ENCODE data around the gene C9orf57.
"Not testable (repeated sequence)": the region's sequence is repeated elsewhere in the genome, so short reads cannot be mapped to it uniquely, and the experiment has no call there.

C9orf57 gene

DNA sequence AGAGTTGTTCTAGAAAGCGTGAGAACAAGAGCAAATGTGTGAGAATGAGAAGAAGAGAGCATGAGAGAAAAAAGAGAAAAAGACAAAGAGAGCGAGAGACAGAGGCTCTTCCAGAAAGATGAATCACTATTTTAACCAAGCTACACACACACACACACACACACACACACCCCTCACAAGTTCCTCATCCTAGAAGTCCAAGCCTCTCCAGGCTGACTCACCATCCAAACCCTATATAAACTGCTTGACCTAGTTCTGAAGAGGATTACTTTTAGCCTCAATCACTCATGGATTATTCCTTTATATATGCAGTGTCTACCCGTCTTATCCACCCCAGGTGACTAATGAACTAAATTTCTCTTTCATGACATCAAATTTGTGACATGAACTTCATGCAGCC is 37.6 kb downstream of the C9orf57 start:
- DNase-seq: no peak

DNA sequence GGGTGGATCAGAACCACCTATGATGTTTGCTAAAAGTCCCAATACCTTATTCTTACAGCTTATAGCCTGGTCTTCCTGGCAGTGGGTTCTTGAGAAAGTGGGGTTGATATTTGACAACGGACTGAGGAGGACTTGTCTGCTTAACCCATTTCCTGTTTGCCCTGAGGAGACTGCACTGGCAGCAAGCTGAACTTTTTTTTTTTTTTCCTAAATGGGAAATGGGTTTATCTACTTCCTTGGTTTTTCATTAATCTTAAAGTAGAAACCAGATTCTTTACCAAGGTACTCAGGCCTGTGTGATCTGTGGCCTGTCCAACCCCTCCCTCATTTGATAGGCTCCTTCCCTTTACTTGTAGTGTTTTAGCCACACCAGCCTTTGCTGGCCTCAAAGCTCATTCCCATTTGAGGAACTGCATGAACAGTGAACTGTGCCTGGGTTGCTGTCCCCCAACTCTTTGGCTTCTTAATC is 47.1 kb downstream of the C9orf57 start:
- DNase-seq: no peak

DNA sequence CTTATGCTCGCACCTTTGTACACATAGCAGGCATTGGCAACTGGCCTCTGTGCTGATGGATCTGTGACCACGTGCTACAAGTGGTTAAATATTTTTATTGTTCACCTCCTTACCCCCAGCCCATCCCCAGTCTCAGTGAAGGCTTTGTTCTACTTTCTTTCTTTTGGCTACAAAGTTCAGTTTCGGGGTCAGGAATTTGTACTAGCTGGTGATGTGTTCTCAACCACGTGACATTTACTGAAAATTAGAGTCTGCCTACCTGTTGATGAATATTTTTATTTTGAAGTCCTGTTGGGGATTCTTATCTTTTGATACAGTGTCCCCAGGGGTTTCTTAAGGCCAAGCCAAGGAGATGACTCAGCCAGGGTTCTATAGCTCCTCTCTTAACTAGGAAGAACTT is 47.8 kb downstream of the C9orf57 start:
- DNase-seq: no peak

DNA sequence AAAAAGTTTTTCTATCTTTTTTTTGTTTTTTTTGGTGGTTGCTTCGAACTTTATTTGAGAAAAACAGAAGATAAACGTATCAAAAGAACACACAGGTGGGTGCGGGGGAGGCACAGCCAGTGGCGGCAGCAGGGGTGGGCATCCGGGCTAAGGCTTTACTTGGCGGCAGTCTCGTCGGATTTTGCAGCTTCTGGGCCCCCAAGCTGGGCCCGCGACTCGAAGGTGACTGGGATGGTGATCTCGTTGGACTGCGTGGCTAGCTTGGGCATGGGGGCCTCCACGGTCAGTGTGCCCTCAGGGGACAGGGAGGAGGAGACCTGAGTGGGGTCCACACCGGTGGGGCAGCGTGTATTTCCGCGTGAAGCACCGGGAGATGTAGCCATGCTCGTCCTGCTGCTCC is 52.7 kb downstream of the C9orf57 start:
- DNase-seq: not testable (repeated sequence)

DNA sequence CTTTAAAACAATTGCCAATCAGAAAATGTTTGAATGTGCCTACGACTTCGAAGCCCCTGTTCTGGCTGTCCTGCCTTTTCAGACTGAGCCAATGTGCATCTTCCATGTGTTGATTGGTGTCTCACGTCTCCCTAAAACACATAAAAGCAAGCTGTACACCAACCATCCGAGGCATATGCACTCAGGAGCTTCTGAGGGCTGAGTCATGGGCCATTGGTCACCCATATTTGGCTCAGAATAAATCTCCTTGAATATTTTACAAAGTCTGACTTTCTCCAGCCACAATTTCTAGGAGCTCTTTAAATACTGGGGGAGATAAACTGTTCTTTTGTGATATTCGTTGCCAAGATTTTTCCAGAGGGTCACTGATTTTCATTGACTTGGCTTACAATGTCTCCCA is 53.9 kb downstream of the C9orf57 start:
- DNase-seq: no peak

DNA sequence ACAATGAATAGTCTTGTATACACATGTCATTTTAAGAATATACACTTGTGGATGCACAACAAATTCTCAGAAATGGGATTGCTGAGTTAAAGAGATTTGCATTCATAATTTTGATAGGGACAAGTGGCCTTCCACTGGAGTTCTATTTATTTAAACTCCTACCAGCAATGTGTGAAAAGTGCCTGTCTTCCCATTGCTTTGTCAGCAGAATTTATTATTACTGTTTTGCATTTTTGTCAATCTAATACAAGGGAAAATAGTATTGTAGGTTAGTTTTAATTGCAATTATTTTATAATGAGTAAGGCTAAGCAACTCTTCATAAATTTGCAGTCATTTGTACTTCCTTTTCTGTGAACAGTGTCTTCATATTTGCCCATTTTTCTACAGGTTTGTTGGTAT is 55.0 kb downstream of the C9orf57 start:
- DNase-seq: no peak
